Eye (tissue), 1 donor: Measurements from ENCODE around the gene NLGN1.

ENCODE experiments used
- DNase-seq: peaks from one replicate; pipeline ENCODE4 v3.0.0-alpha.2; 2015

The NLGN1 gene

DNA sequence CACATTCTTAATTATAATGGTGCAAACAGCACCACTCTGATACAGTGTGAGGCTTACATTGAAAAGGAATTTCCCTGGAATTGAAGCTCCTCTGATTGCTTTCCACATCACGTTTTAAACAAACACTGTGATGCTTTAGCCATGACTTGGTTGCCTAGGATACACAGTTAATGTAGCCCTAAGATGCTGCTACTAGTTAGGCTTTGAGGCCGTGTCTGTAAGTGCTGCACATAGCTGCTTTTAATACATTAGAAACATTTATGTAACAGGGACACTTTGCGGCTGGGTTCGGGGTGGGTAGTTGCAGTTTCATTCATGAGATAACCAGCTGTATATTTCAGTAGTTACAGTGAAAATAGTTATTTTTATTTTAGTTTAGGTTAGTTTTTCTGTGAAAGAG lies 334.7 kb downstream of the NLGN1 start:
- peak; percentile 33 for DNase-seq

DNA sequence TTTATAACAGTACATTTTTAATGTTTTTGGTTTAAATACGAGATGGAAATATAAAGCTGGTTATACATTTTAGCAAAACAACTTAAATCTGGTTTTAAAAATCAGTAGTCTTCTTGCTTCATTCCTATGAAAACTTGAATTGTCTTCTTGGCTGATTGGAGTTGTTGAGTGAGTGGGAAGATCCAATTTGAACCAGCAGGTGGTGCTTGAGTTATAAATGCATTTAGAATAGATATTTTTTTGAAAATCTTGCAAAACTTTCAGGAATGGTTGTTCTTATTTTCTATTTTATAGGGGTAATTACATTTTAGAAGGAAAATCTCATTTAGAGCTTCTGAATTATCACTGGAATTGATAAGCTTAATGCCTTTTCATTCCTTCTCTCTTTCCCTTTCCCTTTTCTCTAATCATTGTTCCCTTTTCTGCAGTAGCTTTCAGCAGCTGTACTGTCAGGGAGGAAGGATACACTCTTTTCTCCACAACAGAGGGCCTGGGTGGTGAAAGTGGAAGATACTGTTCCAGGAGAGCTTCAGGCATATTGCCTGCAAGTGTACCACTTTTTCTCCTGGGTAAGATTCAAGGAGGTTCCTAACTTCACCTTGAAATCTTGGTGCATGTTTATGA lies 335.6 kb downstream of the NLGN1 start:
- peak; percentile 45 for DNase-seq

- no peak for DNase-seq
These were observed 336.9 kb downstream of the NLGN1 start for GRCh38 chr3:173734473-173734872.

- DNase-seq: no peak
These were observed 337.4 kb downstream of the NLGN1 start for GRCh38 chr3:173734895-173735294.

DNA sequence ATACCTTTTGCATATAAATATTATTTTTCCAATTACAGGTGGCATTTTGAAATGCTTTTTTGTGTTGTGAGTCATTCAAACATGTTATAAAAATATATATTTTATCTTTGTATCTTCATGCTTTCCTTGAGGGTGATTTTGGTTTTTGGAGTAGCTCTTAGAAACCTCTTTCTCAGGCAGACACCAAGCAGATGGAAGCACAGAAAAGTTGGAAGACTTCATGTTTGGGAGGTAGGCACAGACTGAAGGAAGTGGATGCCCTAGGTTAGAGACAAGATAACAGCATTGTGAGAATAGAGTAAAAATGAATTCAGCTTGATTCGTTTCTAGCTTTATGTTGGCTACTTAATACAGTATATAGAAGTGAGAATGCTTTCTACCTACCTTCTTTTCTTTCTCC lies 338.3 kb downstream of the NLGN1 start:
- DNase-seq: no peak

DNA sequence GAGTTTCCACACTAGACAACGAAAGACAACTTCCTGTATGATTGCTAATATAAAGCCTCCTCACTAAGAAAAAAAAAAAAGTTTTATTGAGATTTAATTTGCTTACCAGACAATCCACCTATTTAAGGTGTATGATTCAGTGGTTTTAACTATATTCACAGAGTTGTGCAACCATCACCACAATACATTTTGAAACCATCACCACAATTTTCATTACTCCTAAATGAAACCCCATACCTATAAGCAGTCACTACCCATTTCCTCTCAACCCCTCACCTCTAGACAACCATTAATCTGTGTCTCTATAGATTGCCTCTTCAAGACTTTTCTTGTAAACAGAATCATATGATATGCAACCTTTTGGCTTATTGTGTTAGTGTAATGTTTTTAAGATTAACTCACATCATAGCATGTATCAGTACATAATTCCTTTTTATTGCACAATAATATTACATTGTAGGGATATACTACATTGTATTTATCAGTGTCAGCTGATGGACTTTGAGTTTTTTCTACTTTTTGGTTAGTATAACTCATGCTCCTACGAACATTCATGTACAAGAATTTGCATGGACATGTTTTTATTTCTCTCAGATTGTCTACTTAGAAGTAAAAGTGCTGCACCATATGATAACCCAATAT lies 339.7 kb downstream of the NLGN1 start:
- no peak for DNase-seq

- DNase-seq: no peak
These were observed 342.2 kb downstream of the NLGN1 start for GRCh38 chr3:173739726-173740125.

DNA sequence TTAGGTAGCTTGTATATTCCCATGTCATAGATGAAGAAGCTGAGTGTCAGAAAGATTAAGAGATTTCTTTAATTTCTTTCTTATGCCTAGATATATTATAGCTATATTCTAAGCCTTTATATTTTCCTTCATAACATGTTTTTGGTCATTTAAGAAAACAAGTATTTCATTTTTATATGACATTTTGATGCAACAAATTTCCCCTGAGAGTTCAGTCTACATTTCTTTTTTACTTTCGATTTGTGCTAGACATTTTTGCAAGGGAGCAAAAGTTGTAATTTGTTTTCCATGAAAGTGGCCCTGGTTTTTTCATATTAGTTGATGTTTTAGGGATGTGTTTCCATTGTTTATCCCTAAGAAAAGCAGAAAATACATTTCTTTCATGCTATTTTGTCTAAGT lies 344.9 kb downstream of the NLGN1 start:
- no peak for DNase-seq

DNA sequence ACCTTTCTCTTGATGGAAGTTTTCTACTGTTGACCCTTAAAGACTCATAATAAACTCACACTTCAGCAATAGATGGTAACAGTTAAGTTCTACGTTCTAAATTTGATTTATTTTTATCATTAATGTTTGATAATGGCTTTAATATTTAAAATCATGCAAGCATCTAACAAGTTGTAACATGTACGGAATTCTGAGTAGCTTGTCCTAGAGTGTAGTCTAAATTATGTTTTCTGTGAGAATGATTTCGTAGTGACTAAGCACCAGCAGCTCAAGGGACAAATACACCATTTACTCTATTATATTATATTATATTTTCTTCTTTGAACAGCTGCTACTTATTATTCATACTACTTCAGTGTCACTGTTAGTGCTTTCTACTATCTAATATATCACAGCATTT lies 345.6 kb downstream of the NLGN1 start:
- no peak for DNase-seq

- no peak for DNase-seq
These were observed 346.0 kb downstream of the NLGN1 start for GRCh38 chr3:173743516-173743915.

DNA sequence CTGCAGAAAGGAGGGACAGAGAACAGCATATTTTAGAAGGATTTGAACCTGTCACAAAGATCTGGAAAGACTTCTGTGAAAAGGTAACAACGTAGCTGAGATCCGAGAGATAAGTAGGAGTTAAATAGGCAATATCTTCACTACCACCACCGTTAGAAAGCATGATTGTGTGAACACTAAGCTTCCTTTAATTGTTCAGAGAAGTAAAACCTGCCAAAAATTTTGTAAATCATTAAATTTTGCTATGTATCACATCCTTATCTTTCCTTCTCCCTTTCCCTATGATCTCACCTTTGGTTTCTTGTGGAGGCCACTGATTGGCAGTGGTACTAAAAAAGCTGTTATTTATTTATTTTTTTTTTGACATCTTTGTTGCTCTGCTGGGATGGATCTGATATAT lies 346.9 kb downstream of the NLGN1 start:
- no peak for DNase-seq

DNA sequence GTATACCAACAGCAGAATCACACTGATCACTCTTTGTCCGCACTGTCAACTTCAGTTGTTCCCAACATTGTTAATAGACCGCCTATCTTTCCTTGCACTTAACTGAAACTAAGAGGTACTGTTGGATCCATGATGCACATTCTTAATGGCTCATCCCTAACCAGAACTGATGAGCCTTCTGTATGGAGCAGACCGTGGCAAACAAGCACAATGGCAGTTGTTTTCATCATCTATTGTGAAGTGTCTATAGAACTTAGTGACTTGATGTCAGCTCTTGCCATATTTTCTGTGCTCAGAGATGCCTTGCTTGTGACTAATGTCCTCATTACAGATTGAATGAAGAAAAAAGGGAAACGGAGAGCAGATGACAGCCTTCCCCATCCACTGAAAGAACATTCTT lies 347.4 kb downstream of the NLGN1 start:
- DNase-seq: peak; percentile 27

DNA sequence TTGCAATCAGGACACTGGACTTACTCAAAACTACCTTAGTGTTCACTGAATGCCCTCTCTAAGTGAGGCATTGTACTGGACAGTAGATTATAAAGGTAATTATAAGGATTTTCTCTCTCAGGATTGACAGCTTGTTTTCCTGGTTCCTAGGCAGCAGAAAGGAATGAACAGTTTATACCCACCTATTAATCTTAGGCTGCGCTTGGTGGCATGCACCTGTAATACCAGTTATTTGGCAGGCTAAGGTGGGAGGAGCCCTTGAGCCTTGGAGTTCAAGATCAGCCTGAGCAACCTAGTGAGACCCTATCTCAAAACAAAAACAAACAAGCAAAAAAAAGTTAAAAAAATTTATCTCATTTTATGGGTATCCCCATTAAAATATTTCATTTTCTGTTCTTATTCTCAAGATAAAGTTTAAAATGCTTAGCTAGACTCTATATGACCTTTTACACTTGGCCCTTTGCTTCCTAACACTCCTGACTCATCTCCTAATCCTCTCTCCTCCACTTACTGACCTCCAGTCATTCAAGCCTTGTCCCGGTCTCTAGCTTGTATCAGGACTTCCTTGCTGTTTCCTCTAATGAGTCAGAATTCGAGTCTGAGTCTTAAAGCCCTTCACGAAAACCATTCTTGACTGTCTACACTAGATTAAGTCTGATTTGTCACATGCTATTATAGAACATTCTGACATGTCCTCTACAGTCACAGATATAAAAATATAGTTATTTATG lies 348.6 kb downstream of the NLGN1 start:
- no peak for DNase-seq

- DNase-seq: no peak
These were observed 349.9 kb downstream of the NLGN1 start for GRCh38 chr3:173747427-173747826.

DNA sequence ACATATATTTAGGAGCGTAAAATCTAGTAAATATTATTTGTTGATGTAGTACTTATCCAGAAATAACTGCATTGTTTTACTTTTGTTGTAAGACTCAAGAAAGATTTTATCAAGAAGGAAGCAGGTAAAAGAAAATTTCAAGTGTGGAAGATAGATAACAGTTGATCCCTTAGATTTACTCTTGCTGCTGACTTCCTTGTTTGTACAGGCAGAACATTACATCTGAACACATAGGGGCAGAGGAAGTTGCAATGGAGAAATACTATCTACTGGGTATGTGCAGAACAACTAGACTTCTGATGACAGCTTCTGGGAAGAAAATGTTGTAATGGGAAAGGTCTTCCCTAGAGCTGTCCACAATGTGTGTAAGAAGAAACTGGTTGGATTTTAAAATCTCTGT lies 350.6 kb downstream of the NLGN1 start:
- DNase-seq: no peak

DNA sequence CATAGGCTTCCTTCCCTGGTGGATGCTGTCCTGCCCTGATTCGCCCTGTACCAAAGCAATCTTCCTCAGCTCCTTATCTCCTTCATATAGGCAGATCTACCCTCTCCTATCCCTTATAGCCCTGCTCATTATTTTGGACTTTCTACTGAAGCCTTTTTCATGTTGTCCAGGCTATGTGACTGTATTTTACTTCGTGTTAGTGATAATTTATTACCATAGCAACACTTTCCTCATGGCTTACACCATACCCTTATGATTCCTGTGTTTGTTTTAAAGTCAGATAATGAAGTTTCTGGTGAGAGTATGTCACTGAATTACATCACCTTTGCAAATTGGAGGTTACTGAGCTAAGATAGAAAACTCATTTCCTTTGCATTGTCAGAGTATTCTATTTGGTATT lies 352.6 kb downstream of the NLGN1 start:
- DNase-seq: no peak

GRCh38 chr3:173750591-173750990 lies 353.0 kb downstream of the NLGN1 start:
- DNase-seq: no peak

DNA sequence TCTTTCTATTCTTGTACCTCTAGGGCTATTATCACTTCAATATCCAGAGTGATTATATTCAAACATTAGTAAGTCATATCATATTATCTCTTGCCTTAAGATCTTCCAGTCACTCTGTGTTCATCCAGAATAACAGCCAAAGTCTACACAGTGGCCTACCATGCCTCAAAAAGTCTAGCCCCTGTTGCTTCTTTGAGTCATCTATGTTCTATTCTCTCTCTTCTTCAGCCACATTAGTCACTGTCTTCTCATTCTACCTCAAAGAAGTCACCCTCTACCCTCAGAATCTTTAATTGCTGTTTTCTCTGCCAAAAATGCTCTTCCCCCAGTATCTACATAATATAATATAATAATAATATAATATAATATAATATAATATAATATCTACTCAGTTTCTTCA lies 356.0 kb downstream of the NLGN1 start:
- no peak for DNase-seq

- no peak for DNase-seq
These were observed 357.6 kb downstream of the NLGN1 start for GRCh38 chr3:173755161-173755560.

DNA sequence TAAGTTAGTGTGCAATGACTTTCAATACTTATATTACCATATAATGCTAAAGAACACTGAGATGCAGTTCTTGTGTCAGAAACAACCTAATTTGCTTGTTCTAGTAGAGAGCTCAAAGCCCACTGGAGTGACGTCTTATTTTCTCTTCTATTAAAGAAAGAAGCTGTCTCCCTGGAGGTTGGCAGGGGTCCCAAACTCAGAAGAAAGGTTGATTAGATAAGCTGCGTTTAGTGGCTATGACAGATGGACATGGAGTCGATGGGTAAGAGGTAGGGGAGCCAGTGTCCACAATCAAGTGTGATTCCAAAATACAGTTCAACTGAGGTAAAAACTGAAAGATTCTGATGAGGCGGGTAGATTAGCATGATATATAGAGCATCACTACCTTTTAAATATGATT lies 363.6 kb downstream of the NLGN1 start:
- peak; percentile 10 for DNase-seq

DNA sequence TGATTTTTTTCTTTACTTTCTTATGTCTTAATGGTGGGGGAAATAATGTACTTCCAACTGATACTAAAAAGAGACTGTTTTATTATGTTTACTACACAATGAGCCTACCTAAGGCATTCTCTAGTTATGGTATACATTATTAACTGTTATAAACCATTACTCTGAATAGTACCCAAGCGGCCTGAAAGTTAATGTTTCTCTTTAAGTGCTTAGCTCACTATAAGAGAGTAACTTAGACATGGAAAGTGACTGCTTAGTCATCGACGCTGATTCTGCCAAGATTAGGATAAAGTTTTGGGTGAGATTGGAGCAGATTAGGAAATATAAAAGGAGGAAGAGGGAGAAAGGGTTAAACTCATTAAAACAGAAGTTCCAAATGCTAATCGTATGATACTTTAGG lies 365.0 kb downstream of the NLGN1 start:
- no peak for DNase-seq

DNA sequence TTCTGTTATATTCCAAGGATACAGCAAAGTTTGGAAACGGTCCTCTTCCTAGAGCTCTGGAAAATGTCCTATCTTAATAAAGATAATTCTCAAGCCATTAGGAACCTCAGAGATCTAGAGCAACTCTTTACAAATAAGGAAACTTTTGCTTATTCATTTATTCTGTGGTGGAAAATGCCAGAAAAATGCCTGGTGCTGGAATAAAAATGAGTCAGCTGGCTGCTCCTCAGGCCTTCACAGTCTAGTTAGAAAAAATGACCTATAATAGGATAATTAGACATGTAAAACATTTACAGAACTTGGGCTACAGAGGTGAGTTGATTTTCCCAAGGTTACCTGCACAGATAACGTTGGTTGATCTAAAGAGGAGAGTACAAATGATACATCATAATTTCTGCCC lies 372.5 kb downstream of the NLGN1 start:
- DNase-seq: no peak

GRCh38 chr3:173770796-173771573 lies 373.4 kb downstream of the NLGN1 start:
- no peak for DNase-seq

- DNase-seq: no peak
These were observed 376.3 kb downstream of the NLGN1 start for GRCh38 chr3:173773800-173774199.
